ENCODE data around the gene RCOR1.

- TF ChIP-seq, protein P1, sequence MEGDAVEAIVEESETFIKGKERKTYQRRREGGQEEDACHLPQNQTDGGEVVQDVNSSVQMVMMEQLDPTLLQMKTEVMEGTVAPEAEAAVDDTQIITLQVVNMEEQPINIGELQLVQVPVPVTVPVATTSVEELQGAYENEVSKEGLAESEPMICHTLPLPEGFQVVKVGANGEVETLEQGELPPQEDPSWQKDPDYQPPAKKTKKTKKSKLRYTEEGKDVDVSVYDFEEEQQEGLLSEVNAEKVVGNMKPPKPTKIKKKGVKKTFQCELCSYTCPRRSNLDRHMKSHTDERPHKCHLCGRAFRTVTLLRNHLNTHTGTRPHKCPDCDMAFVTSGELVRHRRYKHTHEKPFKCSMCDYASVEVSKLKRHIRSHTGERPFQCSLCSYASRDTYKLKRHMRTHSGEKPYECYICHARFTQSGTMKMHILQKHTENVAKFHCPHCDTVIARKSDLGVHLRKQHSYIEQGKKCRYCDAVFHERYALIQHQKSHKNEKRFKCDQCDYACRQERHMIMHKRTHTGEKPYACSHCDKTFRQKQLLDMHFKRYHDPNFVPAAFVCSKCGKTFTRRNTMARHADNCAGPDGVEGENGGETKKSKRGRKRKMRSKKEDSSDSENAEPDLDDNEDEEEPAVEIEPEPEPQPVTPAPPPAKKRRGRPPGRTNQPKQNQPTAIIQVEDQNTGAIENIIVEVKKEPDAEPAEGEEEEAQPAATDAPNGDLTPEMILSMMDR (IDR thresholded peaks at IDR 0.05; ENCODE audit: low read length) = peak; percentile 69
- TF ChIP-seq EZH2 (IDR thresholded peaks at IDR 0.05; ENCODE audit: borderline replicate concordance, low read length) = no peak
Observed at GRCh38 chr14:102594514-102595175, 2.2 kb downstream of the RCOR1 start.

Data from OCI-LY1 (cell line).